Measurements from ENCODE around the gene EIF4EBP2. TPM values are rescaled to one million over a fixed set of nuclear protein-coding genes. Genes with fewer than 3 reads are reported as not detected.

Gene EIF4EBP2
- total RNA-seq, 1 experiment from 2014 or later = 112 TPM

DNA sequence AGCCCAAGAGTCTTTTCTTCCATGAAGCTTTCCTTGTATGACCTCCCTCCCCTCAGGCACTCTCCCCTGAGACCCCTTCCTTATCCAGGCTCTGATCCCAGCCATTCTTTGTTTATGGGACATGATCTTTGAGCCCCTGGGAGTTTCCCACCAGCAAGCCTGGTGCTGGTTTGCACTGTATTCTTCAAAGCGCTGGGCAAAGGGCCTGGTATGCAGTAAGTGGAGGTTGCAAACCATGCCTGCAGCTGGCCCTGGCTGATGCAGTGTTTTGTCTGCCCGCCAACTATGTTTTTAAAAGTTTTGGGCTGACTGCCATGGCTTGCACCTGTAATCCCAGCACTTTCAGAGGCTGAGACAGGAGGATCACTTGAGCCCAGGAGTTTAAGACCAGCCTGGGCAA is 44.3 kb downstream of the EIF4EBP2 start (continued):
- TF ChIP-seq, protein P1, sequence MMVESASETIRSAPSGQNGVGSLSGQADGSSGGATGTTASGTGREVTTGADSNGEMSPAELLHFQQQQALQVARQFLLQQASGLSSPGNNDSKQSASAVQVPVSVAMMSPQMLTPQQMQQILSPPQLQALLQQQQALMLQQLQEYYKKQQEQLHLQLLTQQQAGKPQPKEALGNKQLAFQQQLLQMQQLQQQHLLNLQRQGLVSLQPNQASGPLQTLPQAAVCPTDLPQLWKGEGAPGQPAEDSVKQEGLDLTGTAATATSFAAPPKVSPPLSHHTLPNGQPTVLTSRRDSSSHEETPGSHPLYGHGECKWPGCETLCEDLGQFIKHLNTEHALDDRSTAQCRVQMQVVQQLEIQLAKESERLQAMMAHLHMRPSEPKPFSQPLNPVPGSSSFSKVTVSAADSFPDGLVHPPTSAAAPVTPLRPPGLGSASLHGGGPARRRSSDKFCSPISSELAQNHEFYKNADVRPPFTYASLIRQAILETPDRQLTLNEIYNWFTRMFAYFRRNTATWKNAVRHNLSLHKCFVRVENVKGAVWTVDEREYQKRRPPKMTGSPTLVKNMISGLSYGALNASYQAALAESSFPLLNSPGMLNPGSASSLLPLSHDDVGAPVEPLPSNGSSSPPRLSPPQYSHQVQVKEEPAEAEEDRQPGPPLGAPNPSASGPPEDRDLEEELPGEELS (CRISPR knock-in tag; IDR thresholded peaks at IDR 0.05) = no peak
- TF ChIP-seq CBFB (CRISPR knock-in tag; IDR thresholded peaks at IDR 0.05; ENCODE audit: low read depth) (no peak), RELA (CRISPR knock-in tag; IDR thresholded peaks at IDR 0.05; ENCODE audit: borderline replicate concordance) (no peak), IRF1 (CRISPR knock-in tag; IDR thresholded peaks at IDR 0.05) (no peak), ZNF219 (CRISPR knock-in tag; IDR thresholded peaks at IDR 0.05; ENCODE audit: borderline replicate concordance) (no peak), TEAD4 (CRISPR knock-in tag; IDR thresholded peaks at IDR 0.05) (no peak), CREM (CRISPR knock-in tag; IDR thresholded peaks at IDR 0.05) (no peak), JAZF1 (CRISPR knock-in tag; IDR thresholded peaks at IDR 0.05) (no peak), ZNF232 (CRISPR knock-in tag; IDR thresholded peaks at IDR 0.05) (no peak)
- TF ChIP-seq, protein P2, sequence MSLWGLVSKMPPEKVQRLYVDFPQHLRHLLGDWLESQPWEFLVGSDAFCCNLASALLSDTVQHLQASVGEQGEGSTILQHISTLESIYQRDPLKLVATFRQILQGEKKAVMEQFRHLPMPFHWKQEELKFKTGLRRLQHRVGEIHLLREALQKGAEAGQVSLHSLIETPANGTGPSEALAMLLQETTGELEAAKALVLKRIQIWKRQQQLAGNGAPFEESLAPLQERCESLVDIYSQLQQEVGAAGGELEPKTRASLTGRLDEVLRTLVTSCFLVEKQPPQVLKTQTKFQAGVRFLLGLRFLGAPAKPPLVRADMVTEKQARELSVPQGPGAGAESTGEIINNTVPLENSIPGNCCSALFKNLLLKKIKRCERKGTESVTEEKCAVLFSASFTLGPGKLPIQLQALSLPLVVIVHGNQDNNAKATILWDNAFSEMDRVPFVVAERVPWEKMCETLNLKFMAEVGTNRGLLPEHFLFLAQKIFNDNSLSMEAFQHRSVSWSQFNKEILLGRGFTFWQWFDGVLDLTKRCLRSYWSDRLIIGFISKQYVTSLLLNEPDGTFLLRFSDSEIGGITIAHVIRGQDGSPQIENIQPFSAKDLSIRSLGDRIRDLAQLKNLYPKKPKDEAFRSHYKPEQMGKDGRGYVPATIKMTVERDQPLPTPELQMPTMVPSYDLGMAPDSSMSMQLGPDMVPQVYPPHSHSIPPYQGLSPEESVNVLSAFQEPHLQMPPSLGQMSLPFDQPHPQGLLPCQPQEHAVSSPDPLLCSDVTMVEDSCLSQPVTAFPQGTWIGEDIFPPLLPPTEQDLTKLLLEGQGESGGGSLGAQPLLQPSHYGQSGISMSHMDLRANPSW (CRISPR knock-in tag; conservative IDR thresholded peaks at IDR 0.05; ENCODE audit: low read depth) = no peak
- TF ChIP-seq, protein P3, sequence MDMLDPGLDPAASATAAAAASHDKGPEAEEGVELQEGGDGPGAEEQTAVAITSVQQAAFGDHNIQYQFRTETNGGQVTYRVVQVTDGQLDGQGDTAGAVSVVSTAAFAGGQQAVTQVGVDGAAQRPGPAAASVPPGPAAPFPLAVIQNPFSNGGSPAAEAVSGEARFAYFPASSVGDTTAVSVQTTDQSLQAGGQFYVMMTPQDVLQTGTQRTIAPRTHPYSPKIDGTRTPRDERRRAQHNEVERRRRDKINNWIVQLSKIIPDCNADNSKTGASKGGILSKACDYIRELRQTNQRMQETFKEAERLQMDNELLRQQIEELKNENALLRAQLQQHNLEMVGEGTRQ (CRISPR knock-in tag; IDR thresholded peaks at IDR 0.05) = no peak

DNA sequence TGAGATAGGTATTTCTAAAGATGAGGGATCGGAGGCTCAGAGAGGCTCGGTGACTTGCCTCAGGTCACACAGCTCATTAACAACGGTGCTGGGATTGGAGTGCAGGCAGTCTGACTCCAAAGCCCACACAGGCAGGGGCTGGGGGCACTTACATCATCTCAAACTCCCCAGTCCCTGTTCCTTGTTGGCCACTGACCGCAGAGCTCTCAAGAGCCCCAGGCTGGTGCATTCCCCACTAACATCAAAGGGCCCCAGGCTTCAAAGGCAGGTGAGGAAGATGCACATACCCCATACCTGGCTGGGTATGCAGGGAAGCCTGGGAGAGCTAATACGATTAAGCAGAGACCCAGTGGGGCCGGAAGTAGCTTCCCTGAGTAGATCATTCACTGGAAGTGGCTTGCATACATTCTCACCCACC is 51.3 kb downstream of the EIF4EBP2 start:
- H3K27me3 Mint-ChIP-seq (ENCODE audit: low read depth) = peaks cover 42% of the 10 kb centered on the region
- ChIA-PET POLR2A (interaction anchor here (0.5 to 2.4 kb wide), 5 partner anchors 8 to 70 kb away, joined by 3 to 16 read pairs (median 4); partner anchors contain the start of gene NODAL), CTCF (interaction anchor here (0.7 to 2.9 kb wide), 21 partner anchors 8 to 1178 kb away, joined by 3 to 19 read pairs (median 4); partner anchors contain the start of genes LRRC20, NODAL and PALD1)
- H3K4me3 Mint-ChIP-seq = peak overlapping the region; percentile 50
- H3K4me1 Mint-ChIP-seq = peaks cover 69% of the 10 kb centered on the region
- no peaks in the 10 kb centered on the region for H3K36me3 Mint-ChIP-seq
- peak overlapping the region; percentile 99 for H3K27ac Mint-ChIP-seq
- ATAC-seq = peak; percentile 77
- no peaks in the 10 kb centered on the region for H3K9me3 Mint-ChIP-seq
- peak; percentile 85 for DNase-seq (ENCODE audit: low spot score)
- TF ChIP-seq AFF4 (CRISPR knock-in tag; IDR thresholded peaks at IDR 0.05; ENCODE audit: borderline replicate concordance) = peak; percentile 82; the same call in 1 of the 2 replicates
- peak; percentile 26; the same call in 1 of the 2 replicates for TF ChIP-seq FOXK1 (CRISPR knock-in tag; IDR thresholded peaks at IDR 0.05)
- peak; percentile 98 for TF ChIP-seq TEAD1 (CRISPR knock-in tag; IDR thresholded peaks at IDR 0.05)
- peak; percentile 71; the same call in 1 of the 2 replicates for TF ChIP-seq TP53 (CRISPR knock-in tag; IDR thresholded peaks at IDR 0.05)
- TF ChIP-seq E2F1 (CRISPR knock-in tag; IDR thresholded peaks at IDR 0.05) = no peak
- TF ChIP-seq MXD4 (CRISPR knock-in tag; IDR thresholded peaks at IDR 0.05; ENCODE audit: borderline replicate concordance) = no peak
- TF ChIP-seq TEAD4 (CRISPR knock-in tag; IDR thresholded peaks at IDR 0.05) = peak; percentile 75; the same call in 1 of the 2 replicates
- 0 out of 2 replicates have a peak, but pooled peaks have one; percentile 31 for TF ChIP-seq SP1 (CRISPR knock-in tag; conservative IDR thresholded peaks at IDR 0.05)
- TF ChIP-seq, protein P4, sequence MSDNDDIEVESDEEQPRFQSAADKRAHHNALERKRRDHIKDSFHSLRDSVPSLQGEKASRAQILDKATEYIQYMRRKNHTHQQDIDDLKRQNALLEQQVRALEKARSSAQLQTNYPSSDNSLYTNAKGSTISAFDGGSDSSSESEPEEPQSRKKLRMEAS (CRISPR knock-in tag; IDR thresholded peaks at IDR 0.05) = peak; percentile 35; the same call in 1 of the 2 replicates
- no peak for TF ChIP-seq ZMAT4 (CRISPR knock-in tag; IDR thresholded peaks at IDR 0.05)
